ENCODE results near the gene LRSAM1.

- no peak for TF ChIP-seq CTCF (IDR thresholded peaks at IDR 0.05; ENCODE audit: low read depth, low read length)
- TF ChIP-seq POLR2A (IDR thresholded peaks at IDR 0.05; ENCODE audit: extremely low read depth, insufficient read length), result no peak
- no peak for TF ChIP-seq MYC (IDR thresholded peaks at IDR 0.05; ENCODE audit: low read depth, low read length)
- no peak for TF ChIP-seq MAX (IDR thresholded peaks at IDR 0.05; ENCODE audit: low read depth, low read length)
These were observed 91.9 kb downstream of the LRSAM1 start for GRCh38 chr9:127543221-127543620.

All from NB4 (cell line).